HG02610 (cell line): ENCODE results near the gene KRT23.

Experiments
- ATAC-seq: cut with Tn5 transposase; IDR thresholded peaks from one replicate; pipeline ENCODE4 v1.9.1; 2021; ENCODE audit warnings: mild to moderate bottlenecking, moderate library complexity; ENCODE audit not compliant: unreplicated experiment

The KRT23 gene, protein sequence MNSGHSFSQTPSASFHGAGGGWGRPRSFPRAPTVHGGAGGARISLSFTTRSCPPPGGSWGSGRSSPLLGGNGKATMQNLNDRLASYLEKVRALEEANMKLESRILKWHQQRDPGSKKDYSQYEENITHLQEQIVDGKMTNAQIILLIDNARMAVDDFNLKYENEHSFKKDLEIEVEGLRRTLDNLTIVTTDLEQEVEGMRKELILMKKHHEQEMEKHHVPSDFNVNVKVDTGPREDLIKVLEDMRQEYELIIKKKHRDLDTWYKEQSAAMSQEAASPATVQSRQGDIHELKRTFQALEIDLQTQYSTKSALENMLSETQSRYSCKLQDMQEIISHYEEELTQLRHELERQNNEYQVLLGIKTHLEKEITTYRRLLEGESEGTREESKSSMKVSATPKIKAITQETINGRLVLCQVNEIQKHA

DNA sequence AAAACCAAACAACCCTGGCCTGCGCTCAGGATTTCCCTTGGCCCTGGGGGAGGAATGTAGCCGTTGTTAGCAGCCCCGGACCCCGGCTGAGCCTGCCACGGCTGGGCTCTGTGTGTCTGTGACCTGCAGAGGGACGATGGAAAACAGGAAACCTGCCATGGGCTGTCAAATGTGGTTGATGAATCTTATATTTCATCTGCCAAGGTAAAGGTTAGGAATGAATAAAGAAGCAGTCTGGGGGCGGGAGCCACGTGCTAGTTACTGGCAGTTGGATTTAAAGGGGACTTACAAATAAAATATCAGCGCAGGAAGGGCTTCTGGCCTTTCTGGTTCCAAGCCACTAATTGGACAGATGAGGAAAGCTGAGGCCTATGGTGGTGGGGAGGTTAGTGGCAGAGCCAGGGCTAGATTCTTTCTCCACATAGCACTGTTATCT lies at the start of gene KRT23:
KRT23 (minus strand) TSS at position 263 of the 436 bp plus-strand sequence. CDS start 1,043 bp downstream, outside the sequence.
- ATAC-seq: no peak

DNA sequence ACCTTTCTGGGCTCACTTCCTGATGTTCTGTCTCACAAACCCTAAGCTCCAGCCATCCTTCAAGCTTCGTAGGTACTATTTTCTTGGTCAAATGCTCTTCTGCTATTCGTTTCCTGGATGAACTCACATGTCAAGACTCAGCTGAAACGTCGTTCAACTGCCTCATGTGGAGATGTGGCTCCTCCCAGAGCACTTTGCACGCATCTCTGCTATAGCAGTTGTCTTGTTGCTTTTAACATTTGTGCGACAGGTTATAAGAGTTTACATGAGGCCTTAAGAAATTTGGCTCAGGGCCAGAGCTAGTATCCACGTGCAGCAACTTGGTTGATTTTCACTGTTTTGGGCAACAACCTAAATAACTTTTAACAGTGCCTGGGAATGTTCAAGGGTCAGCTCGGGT lies 49.5 kb upstream of the KRT23 start:
- ATAC-seq: no peak

DNA sequence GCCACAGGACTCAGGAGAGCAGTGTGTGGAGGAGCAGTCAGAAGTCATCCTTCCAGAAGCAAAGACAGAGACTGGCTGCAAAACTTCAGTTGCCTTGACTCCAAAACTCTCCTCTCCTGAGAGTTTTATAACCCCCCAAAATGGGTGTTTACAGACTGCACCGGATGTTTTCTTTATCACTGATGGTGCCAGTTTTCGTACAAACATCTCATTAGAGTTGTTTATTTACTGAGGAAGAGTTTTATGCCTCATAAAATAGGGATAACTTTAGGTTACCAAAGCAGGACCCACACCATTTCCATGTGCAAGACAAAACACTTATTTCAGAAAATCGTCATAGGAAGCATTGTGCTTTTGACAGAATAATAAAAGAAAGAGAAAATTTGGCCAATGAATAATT lies 46.8 kb upstream of the KRT23 start, which contains the start of gene KRT40:
KRT40 (minus strand) TSS at position 101 of the 400 bp plus-strand sequence; CDS start at position 48, 53 bp downstream.
- ATAC-seq: no peak

DNA sequence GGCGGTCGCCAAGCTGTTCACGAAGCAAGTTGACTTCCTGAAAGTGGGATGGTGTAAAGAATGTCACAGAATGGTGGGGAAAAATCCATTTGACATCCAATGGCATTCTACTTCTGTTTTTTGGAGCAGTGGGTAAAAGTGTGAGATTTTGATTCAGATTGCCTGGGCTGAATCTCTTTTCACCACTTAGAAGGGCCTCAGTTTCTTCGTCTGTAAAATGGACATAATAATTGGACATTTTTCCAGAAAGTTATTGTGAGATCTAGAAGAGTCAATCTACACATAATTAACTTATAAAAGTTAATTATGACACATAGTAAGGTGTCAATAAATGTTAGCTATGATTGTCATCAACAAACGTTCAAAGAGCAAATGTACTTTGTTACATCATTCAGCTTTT lies 43.7 kb upstream of the KRT23 start:
- no peak for ATAC-seq

DNA sequence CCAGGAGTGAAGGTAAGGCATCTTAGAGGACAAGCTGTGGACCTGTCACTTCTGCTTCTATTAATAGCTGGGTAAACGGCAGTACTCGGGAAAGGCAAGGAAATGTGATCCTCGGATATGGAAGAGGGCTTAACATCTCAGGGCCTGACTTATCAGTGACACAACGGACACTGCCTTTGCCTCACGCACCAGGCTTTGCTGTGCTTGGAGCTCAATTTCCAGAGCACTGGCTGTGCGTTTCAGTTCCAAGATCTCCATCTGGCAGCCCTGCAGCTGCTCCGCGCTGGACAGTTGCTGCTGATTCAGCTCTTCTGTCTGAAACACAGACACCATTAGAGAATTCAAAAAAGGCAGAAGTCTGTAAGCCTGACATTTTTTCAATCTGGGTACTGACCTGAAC lies 43.1 kb upstream of the KRT23 start:
- ATAC-seq: no peak

DNA sequence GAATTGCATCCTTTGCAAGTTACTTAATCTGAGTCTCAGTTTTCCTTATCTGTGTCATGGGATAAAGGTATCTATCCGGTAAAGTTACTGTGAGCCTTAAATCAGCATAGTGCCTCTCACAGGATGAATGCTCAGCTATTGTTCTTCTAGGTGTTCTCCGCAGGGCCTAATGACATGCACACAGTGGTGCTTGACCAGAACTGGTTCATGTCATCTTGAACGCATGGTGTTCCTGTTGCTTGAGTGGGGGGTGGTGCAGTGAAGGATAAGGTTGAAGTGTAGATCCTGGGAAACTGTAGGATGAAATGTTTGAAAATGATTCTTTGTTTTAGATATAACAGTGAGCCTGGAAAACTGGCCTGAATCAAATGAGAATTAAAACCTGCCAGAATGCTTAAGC lies 42.7 kb upstream of the KRT23 start:
- no peak for ATAC-seq

DNA sequence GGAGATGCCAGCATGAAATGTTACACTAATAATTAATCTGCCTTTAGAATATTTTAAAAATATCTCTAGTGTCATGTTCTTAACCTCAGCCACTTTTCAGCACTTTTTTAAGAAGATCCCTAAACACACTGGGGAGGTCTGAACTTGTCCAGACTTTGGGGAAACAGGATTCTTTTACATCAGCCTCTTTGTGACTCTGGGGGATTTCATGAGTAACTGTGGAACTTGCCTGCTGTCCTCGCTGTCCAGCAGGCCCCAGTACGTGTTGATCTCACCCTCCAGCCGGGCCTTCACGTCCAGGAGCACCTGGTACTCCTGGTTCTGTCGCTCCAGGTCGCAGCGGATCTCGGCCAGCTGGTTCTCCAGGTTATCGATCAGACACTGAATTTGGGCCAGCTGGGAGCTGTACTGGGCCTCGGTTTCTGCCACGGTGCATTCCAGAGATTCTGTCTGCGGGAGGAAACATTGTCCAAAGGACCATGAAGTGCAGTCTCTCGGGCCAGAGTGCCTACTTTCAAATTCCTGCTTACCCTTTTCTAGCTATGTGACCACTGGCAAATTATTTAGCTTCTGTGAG lies 41.2 kb upstream of the KRT23 start:
- no peak for ATAC-seq

DNA sequence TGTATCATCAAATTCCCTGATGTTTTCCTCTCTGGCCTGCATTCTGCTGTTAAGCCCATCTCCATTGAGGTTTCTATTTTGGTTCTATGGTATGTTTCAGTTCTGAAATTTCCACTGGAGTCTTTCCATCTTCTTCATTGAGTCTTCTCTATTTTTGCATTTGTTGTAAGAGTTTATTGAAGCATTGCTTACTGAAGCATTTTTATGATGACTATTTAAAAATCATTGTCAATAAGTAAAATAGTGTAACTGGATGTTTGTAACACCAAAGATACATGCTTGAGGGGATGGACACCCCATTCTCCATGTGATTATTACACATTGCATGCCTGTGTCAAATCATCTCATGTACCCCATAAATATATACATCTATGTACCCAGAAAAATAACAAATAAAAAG lies 38.1 kb upstream of the KRT23 start:
- ATAC-seq: no peak

DNA sequence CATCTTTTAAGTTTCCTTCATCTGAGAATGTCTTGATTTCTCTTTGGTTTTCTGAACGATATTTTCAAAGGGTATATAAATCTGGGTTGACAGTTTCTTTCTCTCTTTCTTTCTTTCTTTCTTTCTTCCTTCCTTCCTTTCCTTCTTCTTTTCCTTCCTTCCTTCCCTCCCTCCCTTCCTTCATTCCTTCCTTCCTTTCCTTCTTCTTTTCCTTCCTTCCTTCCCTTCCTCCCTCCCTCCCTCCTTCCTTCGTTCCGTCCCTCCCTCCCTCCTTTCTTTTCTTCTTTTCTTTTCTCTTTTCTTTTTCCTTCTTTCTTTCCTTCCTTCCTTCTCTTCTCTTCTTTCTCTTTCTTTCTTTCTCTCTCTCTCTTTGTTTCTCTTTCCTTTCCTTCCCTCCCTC lies 36.9 kb upstream of the KRT23 start:
- ATAC-seq: no peak

DNA sequence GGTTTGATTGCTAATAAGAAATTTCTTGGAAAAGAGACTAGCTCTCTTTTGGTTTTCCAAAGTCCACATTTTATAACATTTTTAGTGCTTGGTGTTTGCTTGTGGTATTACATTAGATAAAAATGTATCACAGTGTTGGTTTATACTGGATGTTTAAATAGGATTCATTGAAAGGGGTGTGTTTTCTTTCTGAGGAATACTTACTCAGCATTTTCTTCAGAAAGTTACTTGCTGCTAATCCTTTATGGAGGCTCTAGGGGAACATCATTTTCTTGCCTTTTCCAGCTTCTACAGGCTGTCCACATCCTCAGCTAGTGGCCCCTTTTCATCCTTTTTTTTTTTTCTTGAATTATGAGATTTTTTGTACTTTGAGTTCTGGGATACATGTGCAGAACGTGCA lies 30.1 kb upstream of the KRT23 start:
- ATAC-seq: no peak

DNA sequence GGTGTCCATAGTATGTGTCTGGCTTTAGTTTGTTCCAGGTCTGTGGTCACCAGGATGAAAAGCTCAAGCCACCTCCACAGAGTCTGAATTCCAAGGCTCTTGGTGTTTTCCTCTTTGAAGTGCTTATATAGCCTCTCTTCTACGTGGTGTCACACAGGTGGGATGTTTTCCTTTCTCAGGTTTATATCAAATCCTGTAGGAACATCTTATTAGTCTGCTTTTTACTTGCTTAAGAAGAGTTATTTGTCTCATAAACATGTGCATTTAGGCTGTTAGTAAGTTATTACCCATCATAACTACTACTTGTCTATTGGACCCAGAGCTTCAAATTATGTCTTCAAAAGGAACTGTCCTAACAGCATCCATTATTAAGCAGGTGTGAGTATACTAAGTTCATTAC lies 29.4 kb upstream of the KRT23 start, which contains the start of gene KRT39:
KRT39 (minus strand) TSS at position 101 of the 400 bp plus-strand sequence; CDS start at position 9, 92 bp downstream.
- no peak for ATAC-seq

DNA sequence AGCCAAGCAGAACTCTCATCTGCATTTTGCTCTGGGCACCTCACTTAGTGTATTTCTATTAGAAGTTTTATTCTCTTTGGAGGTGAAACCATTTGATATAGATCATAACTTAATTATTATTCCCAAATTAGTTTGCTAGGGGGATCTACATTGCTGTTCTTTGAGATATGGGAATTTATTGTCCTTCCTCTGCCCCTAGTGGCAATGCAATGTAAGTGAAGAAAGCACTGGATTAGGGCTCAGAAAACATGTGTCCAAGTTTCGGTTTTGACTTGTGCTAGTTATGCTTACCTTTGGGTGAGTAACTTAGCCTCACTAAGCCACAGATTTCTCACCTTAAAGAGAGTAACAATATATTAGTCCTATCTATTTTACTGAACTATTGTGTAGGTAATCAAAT lies 26.4 kb upstream of the KRT23 start:
- ATAC-seq: no peak

DNA sequence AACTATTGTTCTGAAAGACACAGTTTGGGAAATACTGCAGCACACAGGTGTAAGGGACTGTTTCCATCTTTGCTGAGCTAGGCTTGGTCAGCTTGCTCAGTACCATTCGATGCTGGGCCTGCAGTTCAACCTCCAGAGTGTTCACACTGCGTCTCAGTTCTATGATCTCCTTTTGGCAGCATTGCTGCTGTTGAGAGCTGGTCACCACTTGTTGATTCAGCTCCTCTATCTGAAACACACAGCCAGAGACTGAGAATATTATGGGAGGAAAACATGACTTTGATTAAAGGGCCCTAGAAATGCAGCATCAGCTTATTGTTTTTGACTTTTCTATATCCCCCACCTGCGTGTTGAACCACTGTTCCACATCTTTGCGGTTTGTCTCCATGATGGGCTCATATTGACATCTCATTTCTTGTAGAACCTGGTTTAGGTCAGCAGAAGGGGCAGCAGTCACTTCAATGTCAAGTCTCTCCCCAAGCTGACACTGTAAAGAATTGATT lies 24.7 kb upstream of the KRT23 start:
- no peak for ATAC-seq

DNA sequence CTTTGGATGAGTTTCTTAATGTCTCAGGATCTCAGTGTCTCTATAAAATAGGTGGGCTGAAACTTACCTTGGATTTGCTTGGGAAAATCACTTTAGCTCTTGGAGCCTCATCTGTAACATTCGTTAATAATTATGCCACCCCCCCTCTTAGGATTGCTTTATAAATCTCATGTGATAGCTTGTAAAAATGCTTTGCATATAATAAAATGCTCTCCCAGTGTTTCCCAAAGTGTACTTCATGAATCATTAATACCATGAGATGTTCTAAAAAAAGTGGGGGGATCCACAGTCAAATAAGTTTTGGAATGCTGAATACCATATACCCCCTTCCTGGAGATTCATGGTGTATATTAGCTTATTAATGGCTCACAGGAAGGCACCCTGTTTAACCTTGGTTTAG lies 24.1 kb upstream of the KRT23 start:
- no peak for ATAC-seq

DNA sequence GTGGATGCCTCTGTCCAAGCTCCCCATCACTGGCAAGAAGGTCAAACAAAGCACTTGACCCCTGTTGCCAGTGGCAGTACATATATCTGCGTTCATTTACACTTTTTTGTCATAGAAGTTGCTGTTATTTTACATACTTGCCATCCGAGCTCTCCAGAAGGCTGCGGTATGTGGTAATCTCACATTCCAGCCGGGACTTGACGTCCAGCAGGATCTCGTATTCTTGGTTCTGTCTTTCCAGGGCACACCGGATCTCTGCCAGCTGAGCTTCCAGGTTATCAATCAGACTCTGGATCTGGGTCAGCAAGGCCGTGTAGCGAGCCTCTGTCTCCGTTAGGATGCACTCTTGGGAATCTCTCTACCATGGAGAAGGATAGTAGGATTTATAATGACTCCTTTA lies 22.7 kb upstream of the KRT23 start:
- no peak for ATAC-seq

DNA sequence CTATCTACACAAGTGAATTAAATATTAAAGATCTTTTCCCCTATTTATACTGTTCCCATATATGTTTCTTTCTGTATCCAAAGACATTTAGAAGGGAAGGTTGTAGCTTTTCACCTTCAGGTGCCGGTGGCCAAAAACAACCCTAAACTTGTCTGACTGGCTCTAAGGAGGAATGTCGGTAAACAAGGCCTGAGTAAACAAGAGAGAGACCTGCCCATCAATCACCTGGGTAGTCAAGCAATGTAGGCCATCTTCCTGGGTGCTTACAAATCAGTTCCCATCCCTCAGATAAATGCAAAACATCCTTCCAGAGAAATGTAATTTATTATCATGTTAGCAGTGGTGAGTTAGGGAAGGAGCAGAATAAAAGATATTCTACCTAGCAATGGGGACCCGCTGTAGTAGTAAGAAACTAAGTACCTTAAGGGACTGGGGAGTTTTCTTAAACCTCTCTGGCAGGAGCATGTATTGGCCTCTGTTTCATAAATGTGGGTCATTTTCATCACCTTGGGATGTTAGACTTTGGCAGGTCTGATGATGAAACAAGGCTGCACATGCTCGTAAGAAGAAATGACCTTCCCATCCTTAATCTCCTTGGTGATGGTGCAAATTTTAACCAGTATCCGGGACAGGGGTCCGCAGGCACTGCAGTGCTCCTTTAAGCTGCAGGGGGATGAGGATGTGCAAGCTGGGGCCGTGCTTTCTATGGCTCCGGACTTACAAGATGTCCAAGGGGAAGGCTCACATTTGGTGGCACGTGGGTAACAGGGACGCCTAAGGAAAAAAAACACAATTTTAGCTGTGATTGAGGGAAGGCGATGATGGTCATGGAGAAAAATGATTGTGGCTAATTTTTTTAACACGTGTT lies 20.9 kb upstream of the KRT23 start:
- no peak for ATAC-seq

DNA sequence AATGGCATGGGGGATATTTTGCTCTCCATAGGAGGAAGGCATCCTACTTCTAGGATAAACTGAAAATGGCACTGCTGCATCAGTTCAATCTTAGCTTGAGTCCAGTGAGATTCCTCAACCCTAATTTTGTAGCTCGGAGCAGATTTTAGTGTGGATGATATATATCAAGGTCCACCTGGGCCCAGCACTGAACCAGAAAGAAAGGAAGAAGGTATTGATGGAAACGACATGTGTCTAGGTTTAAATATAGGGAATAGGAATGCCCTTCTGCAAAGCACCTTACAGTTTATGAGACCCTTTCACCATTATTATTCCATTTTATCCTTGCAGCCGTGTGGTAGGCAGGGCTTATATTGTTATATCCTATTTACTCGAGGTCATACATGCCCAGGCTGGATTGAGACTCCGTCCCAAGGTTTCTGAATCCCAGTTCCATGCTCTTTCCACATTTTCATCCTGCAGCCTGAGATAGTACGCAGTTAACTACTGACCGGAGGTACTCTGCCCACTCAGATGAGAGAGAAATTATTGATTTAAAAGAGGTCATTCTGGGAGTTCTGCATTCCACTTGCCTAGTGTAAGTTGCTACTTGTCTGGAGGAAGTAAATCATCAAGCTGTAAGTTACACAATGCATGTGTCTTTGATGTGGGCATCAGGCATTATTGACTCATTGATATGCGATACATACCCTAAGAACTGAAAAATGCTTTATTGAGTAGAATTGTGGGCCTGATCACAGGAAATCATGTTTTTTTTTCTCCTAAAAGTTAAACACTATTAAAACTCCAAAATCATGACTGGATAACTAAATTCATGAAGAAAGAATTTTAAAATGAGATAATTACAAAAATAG lies 19.2 kb upstream of the KRT23 start:
- ATAC-seq: no peak

DNA sequence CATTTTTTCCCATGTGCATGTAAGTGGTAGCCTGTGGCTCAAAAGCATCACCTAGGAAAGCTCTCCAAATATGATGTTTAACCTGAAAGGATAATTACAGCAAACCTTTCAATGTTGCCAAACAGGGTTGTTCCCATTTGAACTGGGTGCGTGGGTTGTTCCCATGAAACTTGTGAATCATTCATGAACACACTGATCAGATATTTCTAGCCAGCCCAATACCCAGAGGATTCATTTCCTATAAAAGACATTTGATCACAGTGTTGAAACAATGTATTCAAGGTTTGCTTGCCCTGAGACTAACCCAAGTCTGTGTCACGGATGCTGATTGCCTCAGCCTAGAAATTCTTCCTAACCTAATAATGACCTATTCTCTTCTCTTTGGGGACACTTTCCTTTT lies 16.4 kb upstream of the KRT23 start:
- no peak for ATAC-seq

DNA sequence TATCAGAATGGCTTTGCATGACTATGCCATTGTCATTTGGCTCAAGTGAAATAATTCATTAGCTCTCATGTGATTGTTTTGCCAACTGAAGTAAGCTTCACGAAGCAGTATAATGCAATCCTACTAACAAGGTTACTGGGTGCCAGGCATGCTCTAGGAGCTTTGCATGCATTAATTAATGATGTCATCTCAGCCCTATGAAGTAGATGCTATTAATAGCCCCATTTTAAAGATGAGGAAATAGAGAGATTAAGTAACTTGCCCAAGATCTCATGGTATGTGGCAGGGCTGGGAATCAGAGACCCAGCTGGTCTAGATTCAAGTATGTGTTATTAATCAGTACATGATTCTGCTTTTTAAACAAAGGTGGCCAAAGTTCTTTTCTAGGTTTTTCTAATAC lies 15.2 kb upstream of the KRT23 start:
- no peak for ATAC-seq

DNA sequence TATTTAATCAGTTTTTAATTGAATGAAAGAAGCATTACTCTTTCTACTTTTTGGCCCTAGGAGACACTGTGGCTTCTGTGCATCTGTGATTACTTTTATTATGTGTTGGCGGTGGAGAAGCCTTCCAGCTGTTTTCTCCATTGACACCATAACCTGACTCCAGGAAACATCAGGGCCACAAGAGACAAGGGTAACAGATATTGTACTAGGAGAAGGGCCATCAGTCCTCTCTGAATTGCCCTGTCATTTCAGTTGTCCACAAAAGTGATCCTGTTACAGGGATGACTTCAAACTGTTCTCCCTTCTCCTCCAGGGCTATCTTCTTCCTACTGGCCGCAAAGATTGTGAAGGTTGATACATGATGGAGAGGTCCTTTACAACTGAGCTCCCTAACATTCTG lies 14.7 kb upstream of the KRT23 start:
- no peak for ATAC-seq
